HCT116 (cell line): Measurements from ENCODE around the gene FAM53B. TPM values are rescaled to one million over a fixed set of nuclear protein-coding genes. Genes with fewer than 3 reads are reported as not detected.

ENCODE experiments used
- ATAC-seq: fragments of 200-7000 bp; cut with Tn5 transposase; 2 replicates; pipeline ENCODE4 v1.9.1; 2020; ENCODE audit warnings: mild to moderate bottlenecking, moderate library complexity
- BruUV-seq: library from RNA; stranded (reverse); fragments of 400-500 nt; replicated peaks from 2 replicates; lab custom pipeline; 2021; lab: Mats Ljungman, UMichigan
- CTCF ChIA-PET: fragments of 300-600 bp; sonication (Branson Sonifier 250); formaldehyde crosslinking; loops from one replicate; lab custom pipeline; 2021; ENCODE audit warnings: antibody characterized with exemption; lab: Charles Lee
- POLR2A ChIA-PET: fragments of 300-600, 350-600 bp; sonication (Branson Sonifier 250); formaldehyde crosslinking; loops from one replicate; lab custom pipeline; 2021; ENCODE audit warnings: antibody characterized with exemption; lab: Charles Lee
- RAD21 ChIA-PET, 2 experiments: fragments of 300-600 bp; sonication (Branson Sonifier 250); formaldehyde crosslinking; loops; one replicate each; lab custom pipeline; 2023; ENCODE audit warnings: low total read pairs in 2 of 2; ENCODE audit not compliant: uncharacterized antibody in 2 of 2, unreplicated experiment in 2 of 2, low non-redundant PET in 1 of 2; lab: Charles Lee
- DNase-seq: peaks from one replicate; pipeline ENCODE4 v3.0.0-alpha.2; 2010; ENCODE audit warnings: low read depth, low spot score
- H2AFZ ChIP-seq: fragments of 200-600 bp; shearing (Covaris generic), sonication (generic); 2 replicates; pipeline ENCODE4 v1.6.1; 2017; ENCODE audit warnings: low read depth, mixed run types, mixed read lengths, antibody characterized with exemption, low read length; ENCODE audit not compliant: poor library complexity, severe bottlenecking
- H3K27ac ChIP-seq: 2 replicates; pipeline ENCODE4 v1.5.1; 2012; ENCODE audit warnings: low read depth, low read length
- H3K27me3 ChIP-seq: fragments of 200-600 bp; sonication (generic); 2 replicates; pipeline ENCODE4 v1.6.1; 2016; ENCODE audit warnings: mixed run types, low read length, mixed read lengths; ENCODE audit not compliant: insufficient read depth
- H3K36me3 ChIP-seq, 2 experiments: fragments of 200-500 bp in 1 of 2; fragments of 200-600 bp in 1 of 2; sonication (Bioruptor generic) in 1 of 2; sonication (generic) in 1 of 2; 2 replicates each; pipeline versions ENCODE4 v1.5.1 to v1.6.1; 2014 to 2016; ENCODE audit warnings: low read length in 2 of 2, inconsistent platforms in 1 of 2, mixed read lengths in 1 of 2, mixed run types in 1 of 2; ENCODE audit not compliant: insufficient read depth in 2 of 2, control insufficient read depth in 1 of 2
- H3K4me1 ChIP-seq, 2 experiments: fragments of 200-600 bp in 1 of 2; sonication (generic) in 1 of 2; 2 replicates each; pipeline versions ENCODE4 v1.5.1 to v1.6.1; 2012 to 2017; ENCODE audit warnings: low read length in 2 of 2, inconsistent platforms in 1 of 2, mild to moderate bottlenecking in 1 of 2, mixed read lengths in 1 of 2, mixed run types in 1 of 2, moderate library complexity in 1 of 2; ENCODE audit not compliant: insufficient read depth in 2 of 2, control insufficient read depth in 1 of 2
- H3K4me2 ChIP-seq: fragments of 200-600 bp; sonication (generic); 2 replicates; pipeline ENCODE4 v1.6.1; 2017; ENCODE audit warnings: mixed run types, low read length, mixed read lengths
- H3K4me3 ChIP-seq, 2 experiments: fragments of 200-600 bp in 1 of 2; sonication (generic) in 1 of 2; replicated peaks in 1 of 2; 2 replicates each; pipeline ENCODE4 v1.5.1; 2011 to 2016; ENCODE audit warnings: low read length in 2 of 2, control low read depth in 1 of 2, low read depth in 1 of 2, mild to moderate bottlenecking in 1 of 2, mixed read lengths in 1 of 2, mixed run types in 1 of 2
- H3K79me2 ChIP-seq: fragments of 200-600 bp; sonication (generic); 2 replicates; pipeline ENCODE4 v1.6.1; 2017; ENCODE audit warnings: mild to moderate bottlenecking, mixed run types, low read length, moderate library complexity, mixed read lengths; ENCODE audit not compliant: insufficient read depth
- H3K9ac ChIP-seq: fragments of 200-600 bp; sonication (generic); 2 replicates; pipeline ENCODE4 v1.6.1; 2016; ENCODE audit warnings: low read length, mixed read lengths
- H3K9me2 ChIP-seq: fragments of 200-600 bp; sonication (generic), shearing (Covaris generic); 2 replicates; pipeline ENCODE4 v1.6.1; 2017; ENCODE audit warnings: mixed run types, mild to moderate bottlenecking, moderate library complexity; ENCODE audit not compliant: insufficient read depth
- H3K9me3 ChIP-seq, 2 experiments: fragments of 200-500 bp in 1 of 2; fragments of 200-600 bp in 1 of 2; sonication (Bioruptor generic) in 1 of 2; sonication (generic) in 1 of 2; 2 replicates each; pipeline ENCODE4 v1.6.1; 2014 to 2017; ENCODE audit warnings: low read length in 2 of 2, mixed read lengths in 2 of 2, inconsistent platforms in 1 of 2, low read depth in 1 of 2, mild to moderate bottlenecking in 1 of 2, mixed run types in 1 of 2, moderate library complexity in 1 of 2; ENCODE audit not compliant: control insufficient read depth in 1 of 2, insufficient read depth in 1 of 2
- H4K20me1 ChIP-seq: fragments of 200-600 bp; sonication (generic), shearing (Covaris generic); 2 replicates; pipeline ENCODE4 v1.6.1; 2017; ENCODE audit warnings: mixed run types, mild to moderate bottlenecking, moderate library complexity; ENCODE audit not compliant: insufficient read depth
- ELF1 ChIP-seq: IDR thresholded peaks from 2 replicates; pipeline ENCODE4 v1.6.1; 2012; ENCODE audit warnings: low read depth, borderline replicate concordance
- EZH2phosphoT487 ChIP-seq: fragments of 200-600 bp; IDR thresholded peaks from 2 replicates; pipeline ENCODE4 v1.6.1; 2018; ENCODE audit warnings: antibody characterized with exemption, borderline replicate concordance
- POLR2AphosphoS5 ChIP-seq: IDR thresholded peaks from 2 replicates; pipeline ENCODE4 v1.6.1; 2011; ENCODE audit warnings: mild to moderate bottlenecking, low read depth, low read length, moderate library complexity
- RAD21 ChIP-seq: IDR thresholded peaks from 2 replicates; pipeline ENCODE4 v1.6.1; 2012; ENCODE audit warnings: low read depth, mild to moderate bottlenecking
- ZNF274 ChIP-seq: fragments of 200-500 bp; sonication (Bioruptor generic); IDR thresholded peaks from 2 replicates; pipeline ENCODE4 v1.6.1; 2014; ENCODE audit warnings: mild to moderate bottlenecking, low read depth, low read length, inconsistent platforms
- intact Hi-C: fragments of 100-400 bp; cut with micrococcal nuclease; formaldehyde crosslinking; loops from 2 replicates; pipeline ENCODE4 v1.10.0; 2022
- total RNA-seq: library from RNA; stranded (reverse); gene quantifications from one replicate; pipeline ENCODE4 v1.2.1, GENCODE V29; 2021; ENCODE audit not compliant: unreplicated experiment
- TF ChIP-seq, protein P1 (sequence below): IDR thresholded peaks from 2 replicates; pipeline ENCODE4 v1.6.1; 2011; ENCODE audit warnings: mild to moderate bottlenecking, low read length, moderate library complexity; ENCODE audit not compliant: insufficient replicate concordance; ENCODE audit errors: extremely low read depth
- TF ChIP-seq, protein P2 (sequence below): IDR thresholded peaks from 2 replicates; pipeline ENCODE4 v1.6.1; 2012; ENCODE audit warnings: low read depth

Gene FAM53B
- total RNA-seq, 1 experiment from 2014 or later, result 19.6 TPM

DNA sequence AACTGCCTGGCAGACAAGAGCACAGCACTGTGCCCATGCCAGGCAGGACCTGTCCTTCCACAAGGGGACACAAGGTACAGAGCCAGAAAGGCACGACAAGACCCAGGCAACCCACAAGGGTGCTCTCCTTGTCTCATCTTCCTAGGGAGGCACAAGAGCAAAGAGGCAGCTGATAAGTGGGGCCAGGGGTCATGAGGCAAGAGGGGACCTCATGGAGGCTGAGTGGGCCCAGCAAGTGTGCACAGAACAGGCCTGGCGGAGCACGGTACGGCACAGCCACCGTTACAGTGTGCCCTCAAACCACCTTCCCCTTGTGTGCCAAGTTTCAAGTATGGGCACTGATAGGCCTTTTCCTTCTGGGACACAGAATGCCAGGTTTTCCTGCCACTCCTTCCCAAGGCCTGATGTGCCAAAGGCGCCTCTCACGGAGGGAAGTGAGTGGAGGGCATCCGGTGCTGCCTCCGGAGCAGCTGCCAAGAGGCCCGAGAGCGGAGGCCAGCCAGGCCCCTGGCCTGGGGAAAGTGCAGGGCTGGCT lies 75.6 kb downstream of the FAM53B start:
- Histone ChIP-seq H3K27ac (no peak overlapping the region), H3K9ac (no peak overlapping the region), H3K4me3 (no peak overlapping the region), H3K9me2 (no peaks in the 10 kb centered on the region), H3K79me2 (no peaks in the 10 kb centered on the region), H3K27me3 (no peaks in the 10 kb centered on the region), H3K9me3 (no peaks in the 10 kb centered on the region), H3K4me2 (no peak overlapping the region), H3K4me1 (peaks cover 7 to 17% of the 10 kb centered on the region in 2 experiments; a peak in 3 of 4 replicates), H3K36me3 (no peaks in the 10 kb centered on the region; a peak in 1 of 4 replicates), H2AFZ (no peak overlapping the region), H4K20me1 (no peaks in the 10 kb centered on the region)
- TF ChIP-seq, protein P1, sequence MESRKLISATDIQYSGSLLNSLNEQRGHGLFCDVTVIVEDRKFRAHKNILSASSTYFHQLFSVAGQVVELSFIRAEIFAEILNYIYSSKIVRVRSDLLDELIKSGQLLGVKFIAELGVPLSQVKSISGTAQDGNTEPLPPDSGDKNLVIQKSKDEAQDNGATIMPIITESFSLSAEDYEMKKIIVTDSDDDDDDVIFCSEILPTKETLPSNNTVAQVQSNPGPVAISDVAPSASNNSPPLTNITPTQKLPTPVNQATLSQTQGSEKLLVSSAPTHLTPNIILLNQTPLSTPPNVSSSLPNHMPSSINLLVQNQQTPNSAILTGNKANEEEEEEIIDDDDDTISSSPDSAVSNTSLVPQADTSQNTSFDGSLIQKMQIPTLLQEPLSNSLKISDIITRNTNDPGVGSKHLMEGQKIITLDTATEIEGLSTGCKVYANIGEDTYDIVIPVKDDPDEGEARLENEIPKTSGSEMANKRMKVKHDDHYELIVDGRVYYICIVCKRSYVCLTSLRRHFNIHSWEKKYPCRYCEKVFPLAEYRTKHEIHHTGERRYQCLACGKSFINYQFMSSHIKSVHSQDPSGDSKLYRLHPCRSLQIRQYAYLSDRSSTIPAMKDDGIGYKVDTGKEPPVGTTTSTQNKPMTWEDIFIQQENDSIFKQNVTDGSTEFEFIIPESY, result no peak
- TF ChIP-seq ZNF274, result no peak
- CTCF ChIA-PET, result no interaction called here
- intact Hi-C loops, result no loop called here
- RAD21 ChIA-PET, result no interaction called here
- no peak for ATAC-seq
- POLR2A ChIA-PET, result no interaction called here
- BruUV-seq, result no TSS peak
- DNase-seq, result no peak

DNA sequence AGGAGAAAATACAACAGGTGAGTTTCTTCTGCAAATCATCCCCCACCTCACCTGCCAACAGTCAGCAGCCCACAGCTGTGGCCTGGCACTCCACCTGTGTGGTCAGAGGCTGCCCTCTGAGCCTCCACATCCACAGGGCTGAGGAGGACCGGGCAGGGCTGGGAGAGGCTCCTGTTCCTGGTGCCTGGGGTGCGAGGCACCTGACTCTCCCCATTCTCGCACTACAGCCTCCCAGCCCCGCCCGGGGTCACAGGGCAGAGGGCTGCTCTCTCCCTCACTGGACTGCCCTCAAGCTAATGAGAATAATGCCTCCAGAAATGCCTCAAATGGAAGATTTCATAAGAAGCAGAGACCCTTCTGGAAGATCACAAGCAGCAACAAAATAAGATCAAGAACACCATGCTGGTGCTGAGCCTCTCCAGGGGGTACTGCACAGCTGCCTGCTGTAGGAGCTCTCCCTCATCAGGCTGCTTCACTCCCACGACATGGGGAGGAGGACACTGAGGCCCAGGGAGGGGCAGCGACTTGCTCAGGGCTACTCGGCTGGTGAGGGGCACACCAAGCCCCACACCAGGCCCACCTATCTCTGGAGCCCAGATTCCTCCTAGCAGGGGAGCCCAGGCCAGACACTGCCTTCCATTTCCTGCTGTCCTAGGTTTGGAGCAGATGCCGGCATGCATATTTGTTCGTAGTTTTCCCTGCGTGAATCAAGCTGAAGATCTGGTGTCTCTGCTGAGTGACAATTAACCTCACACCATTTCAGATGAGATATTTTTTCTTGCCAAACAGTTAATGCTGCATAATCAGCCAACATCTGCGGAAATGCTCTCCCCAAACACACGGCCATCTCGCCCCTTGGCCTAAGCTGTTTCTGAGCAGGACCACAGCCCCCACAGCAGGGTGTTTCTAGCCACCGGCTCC lies 76.5 kb downstream of the FAM53B start:
- no peaks in the 10 kb centered on the region for H3K9me2 ChIP-seq
- no TSS peak for BruUV-seq
- intact Hi-C loops, result no loop called here
- no peaks in the 10 kb centered on the region for H3K27me3 ChIP-seq
- DNase-seq (no peak), ATAC-seq (no peak)
- POLR2A ChIA-PET, result no interaction called here
- no peaks in the 10 kb centered on the region; a peak in 1 of 4 replicates for H3K36me3 ChIP-seq
- RAD21 ChIA-PET, result no interaction called here
- H3K4me3 ChIP-seq, result no peak overlapping the region
- no peak overlapping the region for H3K27ac ChIP-seq
- H2AFZ ChIP-seq, result no peak overlapping the region
- TF ChIP-seq EZH2phosphoT487 (no peak), RAD21 (no peak), ELF1 (no peak), POLR2AphosphoS5 (no peak)
- TF ChIP-seq, protein P2, sequence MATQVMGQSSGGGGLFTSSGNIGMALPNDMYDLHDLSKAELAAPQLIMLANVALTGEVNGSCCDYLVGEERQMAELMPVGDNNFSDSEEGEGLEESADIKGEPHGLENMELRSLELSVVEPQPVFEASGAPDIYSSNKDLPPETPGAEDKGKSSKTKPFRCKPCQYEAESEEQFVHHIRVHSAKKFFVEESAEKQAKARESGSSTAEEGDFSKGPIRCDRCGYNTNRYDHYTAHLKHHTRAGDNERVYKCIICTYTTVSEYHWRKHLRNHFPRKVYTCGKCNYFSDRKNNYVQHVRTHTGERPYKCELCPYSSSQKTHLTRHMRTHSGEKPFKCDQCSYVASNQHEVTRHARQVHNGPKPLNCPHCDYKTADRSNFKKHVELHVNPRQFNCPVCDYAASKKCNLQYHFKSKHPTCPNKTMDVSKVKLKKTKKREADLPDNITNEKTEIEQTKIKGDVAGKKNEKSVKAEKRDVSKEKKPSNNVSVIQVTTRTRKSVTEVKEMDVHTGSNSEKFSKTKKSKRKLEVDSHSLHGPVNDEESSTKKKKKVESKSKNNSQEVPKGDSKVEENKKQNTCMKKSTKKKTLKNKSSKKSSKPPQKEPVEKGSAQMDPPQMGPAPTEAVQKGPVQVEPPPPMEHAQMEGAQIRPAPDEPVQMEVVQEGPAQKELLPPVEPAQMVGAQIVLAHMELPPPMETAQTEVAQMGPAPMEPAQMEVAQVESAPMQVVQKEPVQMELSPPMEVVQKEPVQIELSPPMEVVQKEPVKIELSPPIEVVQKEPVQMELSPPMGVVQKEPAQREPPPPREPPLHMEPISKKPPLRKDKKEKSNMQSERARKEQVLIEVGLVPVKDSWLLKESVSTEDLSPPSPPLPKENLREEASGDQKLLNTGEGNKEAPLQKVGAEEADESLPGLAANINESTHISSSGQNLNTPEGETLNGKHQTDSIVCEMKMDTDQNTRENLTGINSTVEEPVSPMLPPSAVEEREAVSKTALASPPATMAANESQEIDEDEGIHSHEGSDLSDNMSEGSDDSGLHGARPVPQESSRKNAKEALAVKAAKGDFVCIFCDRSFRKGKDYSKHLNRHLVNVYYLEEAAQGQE, result no peak
- TF ChIP-seq, protein P1, result no peak
- no peaks in the 10 kb centered on the region for H3K79me2 ChIP-seq
- no peak overlapping the region for H3K4me2 ChIP-seq
- H3K4me1 ChIP-seq, result peaks cover 7 to 17% of the 10 kb centered on the region in 2 experiments; a peak in 3 of 4 replicates
- CTCF ChIA-PET, result no interaction called here
- H4K20me1 ChIP-seq, result no peaks in the 10 kb centered on the region
- no peak overlapping the region for H3K9ac ChIP-seq
- H3K9me3 ChIP-seq, result no peaks in the 10 kb centered on the region
